A549 (cell line): ENCODE results near the gene GNAO1. TPM values are rescaled to one million over a fixed set of nuclear protein-coding genes. Genes with fewer than 3 reads are reported as not detected.

Source experiments
- ATAC-seq, 2 experiments: fragments of 200-7000 bp in 1 of 2; fragments of >200 bp in 1 of 2; cut with Nextera tagmentation in 1 of 2; cut with Tn5 transposase in 1 of 2; 3 replicates each; pipeline versions ENCODE4 v1.8.0 to v1.9.1; 2018 to 2020; ENCODE audit warnings: mild to moderate bottlenecking in 1 of 2, moderate library complexity in 1 of 2
- CTCF ChIA-PET: fragments of 300-600 bp; sonication (Branson Sonifier 250); formaldehyde crosslinking; extraction: SDS; loops from one replicate; lab custom pipeline; 2021; ENCODE audit warnings: antibody characterized with exemption, inconsistent platforms; lab: Yijun Ruan, JAX
- POLR2A ChIA-PET: fragments of 350-600 bp; formaldehyde crosslinking; extraction: SDS; loops from one replicate; lab custom pipeline; 2021; ENCODE audit warnings: antibody characterized with exemption, inconsistent platforms; lab: Yijun Ruan, JAX
- DNase-seq, 2 experiments: peaks; one replicate each; pipeline versions ENCODE4 v3.0.0 to v3.0.0-alpha.2; 2011 to 2016; ENCODE audit warnings: low read depth in 1 of 2, low spot score in 1 of 2
- FAIRE-seq: peaks from 2 replicates; lab custom pipeline; 2011; peaks lifted over from hg19 to GRCh38; lab: Jason Lieb, UNC
- H3K27ac ChIP-seq, 2 experiments: fragments of >200 bp; sonication (Bioruptor Twin); formaldehyde crosslinking; 3 replicates each; pipeline ENCODE4 v1.5.1; 2016 to 2017
- H3K4me1 ChIP-seq: fragments of >200 bp; sonication (Bioruptor Twin); formaldehyde crosslinking; 3 replicates; pipeline ENCODE4 v1.6.1; 2016
- H3K4me2 ChIP-seq: fragments of >200 bp; sonication (Bioruptor Twin); formaldehyde crosslinking; 3 replicates; pipeline ENCODE4 v1.6.1; 2016
- H3K4me3 ChIP-seq: fragments of >200 bp; sonication (Bioruptor Twin); formaldehyde crosslinking; 3 replicates; pipeline ENCODE4 v1.5.1; 2016
- H3K9me3 ChIP-seq: fragments of >200 bp; sonication (Bioruptor Twin); formaldehyde crosslinking; 3 replicates; pipeline ENCODE4 v1.6.1; 2016
- ATOH8 ChIP-seq: fragments of 250-450 bp; sonication (Bioruptor Pico); IDR thresholded peaks from 2 replicates; pipeline ENCODE4 v1.5.0; 2020; ENCODE audit warnings: low read depth, mild to moderate bottlenecking, moderate library complexity
- BHLHE40 ChIP-seq: IDR thresholded peaks from 2 replicates; pipeline ENCODE4 v1.6.1; 2012; ENCODE audit warnings: low read depth, low read length, inconsistent platforms
- CHD4 ChIP-seq: fragments of 200-600 bp; sonication (generic); IDR thresholded peaks from 2 replicates; pipeline ENCODE4 v1.6.1; 2016; ENCODE audit warnings: antibody characterized with exemption, mild to moderate bottlenecking, borderline replicate concordance
- EHF ChIP-seq: fragments of 250-450 bp; sonication (Bioruptor Pico); IDR thresholded peaks from 2 replicates; pipeline ENCODE4 v1.5.0; 2020; ENCODE audit warnings: mild to moderate bottlenecking
- FOSB ChIP-seq: fragments of 250-450 bp; sonication (Bioruptor Pico); IDR thresholded peaks from 2 replicates; pipeline ENCODE4 v1.5.0; 2020; ENCODE audit warnings: mild to moderate bottlenecking, moderate library complexity
- FOSL2 ChIP-seq, 2 experiments: fragments of 450-650 bp in 1 of 2; fragments of >200 bp in 1 of 2; sonication (Bioruptor Twin) in 1 of 2; formaldehyde crosslinking; IDR thresholded peaks; 2 replicates each; pipeline versions ENCODE4 v1.5.0 to v1.6.1; 2016 to 2020; ENCODE audit warnings: mild to moderate bottlenecking in 1 of 2, moderate library complexity in 1 of 2
- FOXS1 ChIP-seq: fragments of 250-450 bp; sonication (Bioruptor Pico); IDR thresholded peaks from 2 replicates; pipeline ENCODE4 v1.5.0; 2020; ENCODE audit warnings: mild to moderate bottlenecking, moderate library complexity
- HMGXB4 ChIP-seq: fragments of 250-450 bp; sonication (Bioruptor Pico); IDR thresholded peaks from 2 replicates; pipeline ENCODE4 v1.5.0; 2021; ENCODE audit warnings: mild to moderate bottlenecking, moderate library complexity, borderline replicate concordance
- JUNB ChIP-seq: fragments of >200 bp; sonication (Bioruptor Twin); formaldehyde crosslinking; IDR thresholded peaks from 2 replicates; pipeline ENCODE4 v1.6.1; 2016
- KDM1A ChIP-seq: fragments of 200-600 bp; sonication (generic); IDR thresholded peaks from 2 replicates; pipeline ENCODE4 v1.6.1; 2016; ENCODE audit warnings: low read depth, mild to moderate bottlenecking
- MYC ChIP-seq: IDR thresholded peaks from 2 replicates; pipeline ENCODE4 v1.6.1; 2012; ENCODE audit warnings: mild to moderate bottlenecking, inconsistent platforms, low read length, improper control_type of control experiment, borderline replicate concordance
- NR3C1 ChIP-seq: fragments of >200 bp; sonication (Bioruptor Twin); formaldehyde crosslinking; IDR thresholded peaks from 3 replicates; pipeline ENCODE4 v1.6.1; 2017
- PHF8 ChIP-seq: fragments of 200-600 bp; sonication (generic); IDR thresholded peaks from 2 replicates; pipeline ENCODE4 v1.6.1; 2016; ENCODE audit warnings: low read depth, mild to moderate bottlenecking, antibody characterized with exemption, moderate library complexity, borderline replicate concordance
- POLR2AphosphoS2 ChIP-seq: conservative IDR thresholded peaks from 2 replicates; pipeline ENCODE4 v1.6.1; 2012; ENCODE audit warnings: low read length, improper control_type of control experiment, inconsistent platforms
- RARB ChIP-seq: fragments of 250-450 bp; sonication (Bioruptor Pico); IDR thresholded peaks from 2 replicates; pipeline ENCODE4 v1.8.0; 2021; ENCODE audit warnings: mild to moderate bottlenecking, moderate library complexity
- RFX5 ChIP-seq: fragments of 450-650 bp; IDR thresholded peaks from 2 replicates; pipeline ENCODE4 v1.7.1; 2014; ENCODE audit warnings: antibody characterized with exemption, mild to moderate bottlenecking, moderate library complexity
- ZFP36 ChIP-seq: fragments of 450-650 bp; IDR thresholded peaks from 2 replicates; pipeline ENCODE4 v1.6.1; 2014; ENCODE audit warnings: borderline replicate concordance; ENCODE audit not compliant: partially characterized antibody
- ZNF302 ChIP-seq: fragments of 250-450 bp; sonication (Bioruptor Pico); IDR thresholded peaks from 2 replicates; pipeline ENCODE4 v1.9.0; 2021; ENCODE audit warnings: inconsistent platforms, mild to moderate bottlenecking, moderate library complexity
- WGBS: methylation state at CpG from one replicate; pipeline ENCODE4 v1.1.6; 2017; ENCODE audit errors: missing lambda C conversion rate; 5-methylcytosine and 5-hydroxymethylcytosine counted together
- polyA plus RNA-seq, 4 experiments: library from polyadenylated mRNA; depleted of rRNA in 3 of 4; stranded (reverse); fragments of >200 nt; fragmentation: RNase III in 1 of 4; extraction: RNeasy Plus Mini Kit Qiagen cat#74134 plus additional on column Dnase treatment in 1 of 4; gene quantifications; 2 replicates in 3 of 4; 3 replicates in 1 of 4; pipeline ENCODE4 v1.2.3, GENCODE V29; 2011 to 2017
- TF ChIP-seq, protein P1 (sequence below): fragments of >200 bp; sonication (Bioruptor Twin); formaldehyde crosslinking; IDR thresholded peaks from 3 replicates; pipeline ENCODE4 v1.5.1; 2016
- TF ChIP-seq, protein P2 (sequence below): IDR thresholded peaks from 2 replicates; pipeline ENCODE4 v1.6.1; 2012
- TF ChIP-seq, protein P3 (sequence below): fragments of 150-350 bp; IDR thresholded peaks from 2 replicates; pipeline ENCODE4 v1.6.1; 2014; ENCODE audit warnings: low read depth, mild to moderate bottlenecking, low read length

Gene GNAO1
- polyA plus RNA-seq, 2 of the 4 experiments (the other 2 are of a cell fraction) = 0.22 to 0.23 TPM

DNA sequence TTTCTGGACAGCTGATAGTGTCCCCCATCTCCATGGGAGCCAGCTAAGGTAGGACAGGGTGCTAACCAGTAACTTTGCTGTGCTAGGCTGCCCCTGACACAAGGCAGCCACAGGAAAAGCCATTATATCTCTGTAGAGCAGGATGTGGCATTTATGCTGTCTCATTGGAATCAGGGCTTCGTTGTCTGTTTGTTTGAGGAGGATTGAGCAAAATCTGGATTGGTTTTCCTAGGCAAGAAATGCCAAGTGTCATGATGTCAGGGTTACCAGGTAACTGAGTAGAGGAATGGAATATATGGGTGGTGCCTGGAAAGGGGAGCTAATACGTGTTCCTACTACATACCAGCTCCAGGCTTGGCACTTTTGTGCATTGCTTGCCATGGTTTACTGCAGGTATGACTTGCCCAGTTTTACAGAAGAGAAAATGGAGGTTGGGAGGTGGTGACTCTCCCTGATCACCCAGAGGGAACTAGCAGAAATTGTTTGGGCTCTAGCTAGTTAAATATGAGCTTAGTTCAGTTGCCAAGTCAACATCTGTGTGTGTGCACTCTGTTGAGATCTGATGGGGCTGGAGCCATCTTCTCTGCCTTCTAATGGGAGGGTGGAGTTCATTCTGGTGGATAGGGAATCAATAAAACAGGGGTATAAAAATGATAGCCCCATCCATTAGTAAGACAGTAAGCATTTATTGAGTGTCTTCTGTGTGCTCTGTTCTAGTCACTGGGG, 33.9 kb downstream of the GNAO1 start:
- 8% methylated on average over 2 of the region's 2 CpGs for WGBS
- Histone ChIP-seq H3K27ac (no peak overlapping the region), H3K4me1 (no peaks in the 10 kb centered on the region), H3K4me2 (no peak overlapping the region), H3K4me3 (no peak overlapping the region), H3K9me3 (no peaks in the 10 kb centered on the region)
- CTCF ChIA-PET = interaction anchor here (1.0 to 1.4 kb wide), 2 partner anchors 9 to 18 kb away, joined by 3 to 4 read pairs; no protein-coding TSS in a partner anchor
- ATAC-seq = no peak
- POLR2A ChIA-PET = no interaction called here
- FAIRE-seq = no peak
- TF ChIP-seq NR3C1 = no peak
- TF ChIP-seq ATOH8 = no peak
- TF ChIP-seq, protein P1, sequence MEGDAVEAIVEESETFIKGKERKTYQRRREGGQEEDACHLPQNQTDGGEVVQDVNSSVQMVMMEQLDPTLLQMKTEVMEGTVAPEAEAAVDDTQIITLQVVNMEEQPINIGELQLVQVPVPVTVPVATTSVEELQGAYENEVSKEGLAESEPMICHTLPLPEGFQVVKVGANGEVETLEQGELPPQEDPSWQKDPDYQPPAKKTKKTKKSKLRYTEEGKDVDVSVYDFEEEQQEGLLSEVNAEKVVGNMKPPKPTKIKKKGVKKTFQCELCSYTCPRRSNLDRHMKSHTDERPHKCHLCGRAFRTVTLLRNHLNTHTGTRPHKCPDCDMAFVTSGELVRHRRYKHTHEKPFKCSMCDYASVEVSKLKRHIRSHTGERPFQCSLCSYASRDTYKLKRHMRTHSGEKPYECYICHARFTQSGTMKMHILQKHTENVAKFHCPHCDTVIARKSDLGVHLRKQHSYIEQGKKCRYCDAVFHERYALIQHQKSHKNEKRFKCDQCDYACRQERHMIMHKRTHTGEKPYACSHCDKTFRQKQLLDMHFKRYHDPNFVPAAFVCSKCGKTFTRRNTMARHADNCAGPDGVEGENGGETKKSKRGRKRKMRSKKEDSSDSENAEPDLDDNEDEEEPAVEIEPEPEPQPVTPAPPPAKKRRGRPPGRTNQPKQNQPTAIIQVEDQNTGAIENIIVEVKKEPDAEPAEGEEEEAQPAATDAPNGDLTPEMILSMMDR = no peak
- TF ChIP-seq FOSB (CRISPR knock-in tag) = no peak
- TF ChIP-seq BHLHE40 = no peak
- no peak for TF ChIP-seq JUNB
- TF ChIP-seq, protein P2, sequence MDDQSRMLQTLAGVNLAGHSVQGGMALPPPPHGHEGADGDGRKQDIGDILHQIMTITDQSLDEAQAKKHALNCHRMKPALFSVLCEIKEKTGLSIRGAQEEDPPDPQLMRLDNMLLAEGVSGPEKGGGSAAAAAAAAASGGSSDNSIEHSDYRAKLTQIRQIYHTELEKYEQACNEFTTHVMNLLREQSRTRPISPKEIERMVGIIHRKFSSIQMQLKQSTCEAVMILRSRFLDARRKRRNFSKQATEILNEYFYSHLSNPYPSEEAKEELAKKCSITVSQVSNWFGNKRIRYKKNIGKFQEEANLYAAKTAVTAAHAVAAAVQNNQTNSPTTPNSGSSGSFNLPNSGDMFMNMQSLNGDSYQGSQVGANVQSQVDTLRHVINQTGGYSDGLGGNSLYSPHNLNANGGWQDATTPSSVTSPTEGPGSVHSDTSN = no peak
- TF ChIP-seq KDM1A = no peak
- TF ChIP-seq HMGXB4 = no peak
- TF ChIP-seq POLR2AphosphoS2 = no peak
- no peak for TF ChIP-seq RARB
- TF ChIP-seq RFX5 = no peak
- DNase-seq = no peak

- POLR2A ChIA-PET = no interaction called here
- H3K4me2 ChIP-seq = no peak overlapping the region
- no peak overlapping the region for H3K27ac ChIP-seq
- TF ChIP-seq FOXS1 (no peak), FOSL2 (IDR thresholded peaks at IDR 0.05) (no peak), FOSL2 (CRISPR knock-in tag; IDR thresholded peaks at IDR 0.05) (no peak), ZNF302 (CRISPR knock-in tag) (no peak), EHF (no peak), CHD4 (no peak), PHF8 (no peak), MYC (no peak), ZFP36 (no peak), JUNB (no peak)
- TF ChIP-seq, protein P3, sequence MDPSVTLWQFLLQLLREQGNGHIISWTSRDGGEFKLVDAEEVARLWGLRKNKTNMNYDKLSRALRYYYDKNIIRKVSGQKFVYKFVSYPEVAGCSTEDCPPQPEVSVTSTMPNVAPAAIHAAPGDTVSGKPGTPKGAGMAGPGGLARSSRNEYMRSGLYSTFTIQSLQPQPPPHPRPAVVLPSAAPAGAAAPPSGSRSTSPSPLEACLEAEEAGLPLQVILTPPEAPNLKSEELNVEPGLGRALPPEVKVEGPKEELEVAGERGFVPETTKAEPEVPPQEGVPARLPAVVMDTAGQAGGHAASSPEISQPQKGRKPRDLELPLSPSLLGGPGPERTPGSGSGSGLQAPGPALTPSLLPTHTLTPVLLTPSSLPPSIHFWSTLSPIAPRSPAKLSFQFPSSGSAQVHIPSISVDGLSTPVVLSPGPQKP = no peak
- ATAC-seq (no peak), FAIRE-seq (no peak), DNase-seq (no peak)
- no peak overlapping the region for H3K4me3 ChIP-seq
- CTCF ChIA-PET = no interaction called here
- WGBS = 0% methylated on average over 2 of the region's 2 CpGs
- H3K9me3 ChIP-seq = no peaks in the 10 kb centered on the region
- no peaks in the 10 kb centered on the region for H3K4me1 ChIP-seq
Measured at GRCh38 chr16:56226187-56226586, 34.9 kb downstream of the GNAO1 start.
